Measurements from ENCODE around the gene BSN. TPM values are rescaled to one million over a fixed set of nuclear protein-coding genes. Genes with fewer than 3 reads are reported as not detected.

BSN gene
- total and polyA plus RNA-seq, 2 donors (not counting 3 experiments of a cell fraction or from before 2014, with no cell fraction given) = 0.04 to 0.27 TPM

DNA sequence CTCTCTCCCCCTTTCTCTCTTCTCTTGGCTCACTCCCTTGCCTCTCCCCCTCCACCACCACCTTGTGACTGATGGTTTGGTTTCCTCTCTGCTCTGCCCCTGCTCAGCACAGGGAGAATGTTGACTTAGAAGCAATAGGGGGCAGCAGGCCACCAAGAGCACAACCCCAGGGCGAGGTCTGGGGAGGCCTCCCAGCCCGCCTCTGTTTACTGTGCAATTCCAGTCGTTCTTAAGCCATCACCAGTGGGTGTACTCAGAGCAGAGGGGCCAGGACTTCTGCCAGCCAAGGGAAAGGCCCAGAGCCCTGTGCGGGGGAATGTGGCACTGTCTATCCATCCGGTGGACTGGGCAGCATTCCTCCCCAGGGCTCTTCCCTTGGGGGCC lies 114.1 kb downstream of the BSN start:
- H3K36me3 ChIP-seq (ENCODE audit: control insufficient read depth in 2 of 2, extremely low read depth in 1 of 2, insufficient read depth in 2 of 2, low read length in 2 of 2) = no peaks in the 10 kb centered on the region
- peaks cover 0 to 2% of the 10 kb centered on the region in 2 experiments for H3K27me3 ChIP-seq (ENCODE audit: control insufficient read depth in 2 of 2, insufficient read depth in 2 of 2, low read length in 2 of 2)
- no peak for FAIRE-seq
- H3K4me1 ChIP-seq (ENCODE audit: control insufficient read depth, extremely low read depth, insufficient read depth, low read length) = peaks cover 4% of the 10 kb centered on the region
- TF ChIP-seq MYC (IDR thresholded peaks at IDR 0.05; ENCODE audit: low read depth, low read length) (no peak), EZH2 (IDR thresholded peaks at IDR 0.05; ENCODE audit: borderline replicate concordance, low read depth, low read length, severe bottlenecking) (no peak), POLR2AphosphoS5 (IDR thresholded peaks at IDR 0.05; ENCODE audit: insufficient read depth, low read depth, low read length) (no peak), CTCF (IDR thresholded peaks at IDR 0.05; ENCODE audit: extremely low read depth in 1 of 2, insufficient read depth in 1 of 2, low read depth in 1 of 2, low read length in 2 of 2) (no peak), POLR2A (IDR thresholded peaks at IDR 0.05; ENCODE audit: low read depth, low read length) (no peak), JUN (IDR thresholded peaks at IDR 0.05; ENCODE audit: borderline replicate concordance, insufficient read depth, insufficient read length, low read depth) (no peak), GATA2 (IDR thresholded peaks at IDR 0.05; ENCODE audit: insufficient read depth, insufficient read length, low read depth, low read length) (no peak), FOS (IDR thresholded peaks at IDR 0.05; ENCODE audit: borderline replicate concordance, insufficient read depth, low read length) (no peak), MAX (IDR thresholded peaks at IDR 0.05; ENCODE audit: insufficient read depth, insufficient read length) (no peak)
- no peaks in the 10 kb centered on the region for H4K20me1 ChIP-seq (replicated peaks; ENCODE audit: control insufficient read depth, extremely low read depth, insufficient read depth, low read length)
- no peak for DNase-seq (ENCODE audit: low read depth, low spot score)
- H3K9me3 ChIP-seq (replicated peaks; ENCODE audit: control insufficient read depth, insufficient read depth, low read length) = no peaks in the 10 kb centered on the region
- H3K9ac ChIP-seq (replicated peaks; ENCODE audit: extremely low read depth, insufficient read depth, low read length) = no peak overlapping the region
- no peak overlapping the region for H3K4me2 ChIP-seq (ENCODE audit: insufficient read depth, low read length)
- BruUV-seq (replicated peaks) = no TSS peak
- intact Hi-C loops (cut with micrococcal nuclease) = no loop called here
- ChIA-PET POLR2A (no interaction called here), CTCF (interaction anchor here (0.9 to 5.4 kb wide), 2 partner anchors 122 to 130 kb away, joined by 3 to 293 read pairs; no protein-coding TSS in a partner anchor)
- H2AFZ ChIP-seq (ENCODE audit: low read depth, low read length) = no peak overlapping the region
- dilution Hi-C loops (cut with MboI; ENCODE audit: extremely low pct_ligation_motif_present, low sequenced_read_pairs) = no loop called here
- H3K9me1 ChIP-seq (replicated peaks; ENCODE audit: control insufficient read depth, extremely low read depth, insufficient read depth, low read length) = no peaks in the 10 kb centered on the region
- H3K27ac ChIP-seq (ENCODE audit: insufficient read depth, low read depth, low read length) = no peak overlapping the region
- H3K4me3 ChIP-seq (replicated peaks in 1 of 3; ENCODE audit: insufficient read depth in 1 of 3, low read depth in 1 of 3, low read length in 3 of 3) = no peak overlapping the region
- peaks cover 3% of the 10 kb centered on the region for H3K79me2 ChIP-seq (ENCODE audit: control insufficient read depth, insufficient read depth, low read length)

All from endothelial cell of umbilical vein (primary cell).